ENCODE measurements around the gene MAGEA9.

- TF ChIP-seq CTCF (conservative IDR thresholded peaks at IDR 0.05 in 1 of 2, IDR thresholded peaks at IDR 0.05 in 1 of 2; ENCODE audit: extremely low read depth in 1 of 2, insufficient read depth in 1 of 2, low read depth in 1 of 2, low read length in 2 of 2) (no peak), EZH2 (IDR thresholded peaks at IDR 0.05; ENCODE audit: borderline replicate concordance, low read length) (no peak)
Measured at GRCh38 chrX:149799938-149800337, 18.2 kb downstream of the MAGEA9 start.

Measured in mammary epithelial cell (primary cell).